Common myeloid progenitor, CD34-positive (primary cell): ENCODE measurements around the gene AKNAD1.

Experiments used
- CTCF ChIA-PET: fragments of 350-600 bp; sonication (Branson Sonifier 250); formaldehyde crosslinking; loops from one replicate; lab custom pipeline; 2021; ENCODE audit warnings: antibody characterized with exemption; lab: Charles Lee
- POLR2A ChIA-PET: fragments of 350-600 bp; sonication (Branson Sonifier 250); formaldehyde crosslinking; loops from one replicate; lab custom pipeline; 2021; ENCODE audit warnings: antibody characterized with exemption; lab: Charles Lee
- DNase-seq, 3 donors: peaks; one replicate each; pipeline versions ENCODE4 v3.0.0 to v3.0.0-alpha.2; 2013
- H3K27ac ChIP-seq, 2 experiments: 1 replicate in 1 of 2; 2 replicates in 1 of 2; pipeline ENCODE4 v1.7.0; 2013; ENCODE audit warnings: inconsistent platforms in 2 of 2, low read length in 2 of 2, mild to moderate bottlenecking in 2 of 2, low read depth in 1 of 2, moderate library complexity in 1 of 2; ENCODE audit not compliant: severe bottlenecking in 2 of 2, insufficient read depth in 1 of 2, poor library complexity in 1 of 2
- H3K27me3 ChIP-seq, 5 experiments: replicated peaks in 2 of 5; 1 replicate in 3 of 5; 2 replicates in 2 of 5; pipeline versions ENCODE4 v1.6.1 to v1.7.0; 2013; ENCODE audit warnings: low read length in 4 of 5, mild to moderate bottlenecking in 2 of 5, moderate library complexity in 2 of 5, inconsistent platforms in 1 of 5; ENCODE audit not compliant: insufficient read depth in 5 of 5, control insufficient read depth in 4 of 5
- H3K36me3 ChIP-seq, 4 experiments: 1 replicate in 2 of 4; 2 replicates in 2 of 4; pipeline versions ENCODE4 v1.6.1 to v1.7.0; 2013; ENCODE audit warnings: low read length in 3 of 4, control low read depth in 1 of 4, mild to moderate bottlenecking in 1 of 4; ENCODE audit not compliant: control insufficient read depth in 4 of 4, insufficient read depth in 4 of 4
- H3K4me1 ChIP-seq, 4 experiments: 1 replicate in 3 of 4; 2 replicates in 1 of 4; pipeline versions ENCODE4 v1.6.1 to v1.7.1; 2013; ENCODE audit warnings: low read length in 3 of 4, mild to moderate bottlenecking in 3 of 4, control low read depth in 1 of 4, inconsistent platforms in 1 of 4, moderate library complexity in 1 of 4; ENCODE audit not compliant: control insufficient read depth in 4 of 4, insufficient read depth in 4 of 4; ENCODE audit errors: control extremely low read depth in 1 of 4
- H3K4me3 ChIP-seq, 7 experiments: 1 replicate in 4 of 7; 2 replicates in 3 of 7; pipeline versions ENCODE4 v1.5.1 to v1.7.0; 2013; ENCODE audit warnings: mild to moderate bottlenecking in 7 of 7, low read length in 6 of 7, moderate library complexity in 6 of 7, inconsistent platforms in 2 of 7, low read depth in 2 of 7, control low read depth in 1 of 7; ENCODE audit not compliant: insufficient read depth in 4 of 7, control insufficient read depth in 1 of 7; ENCODE audit errors: extremely low read depth in 1 of 7
- H3K9me3 ChIP-seq, 5 experiments: 1 replicate in 4 of 5; 2 replicates in 1 of 5; pipeline versions ENCODE4 v1.6.1 to v1.7.1; 2013; ENCODE audit warnings: low read length in 4 of 5, mild to moderate bottlenecking in 2 of 5, inconsistent platforms in 1 of 5, low read depth in 1 of 5, moderate library complexity in 1 of 5; ENCODE audit not compliant: control insufficient read depth in 4 of 5, insufficient read depth in 2 of 5; ENCODE audit errors: control extremely low read depth in 1 of 5
- WGBS: methylation state at CpG from one replicate; pipeline ENCODE4 v1.1.5; 2013; ENCODE audit not compliant: insufficient coverage; 5-methylcytosine and 5-hydroxymethylcytosine counted together

Gene AKNAD1

DNA sequence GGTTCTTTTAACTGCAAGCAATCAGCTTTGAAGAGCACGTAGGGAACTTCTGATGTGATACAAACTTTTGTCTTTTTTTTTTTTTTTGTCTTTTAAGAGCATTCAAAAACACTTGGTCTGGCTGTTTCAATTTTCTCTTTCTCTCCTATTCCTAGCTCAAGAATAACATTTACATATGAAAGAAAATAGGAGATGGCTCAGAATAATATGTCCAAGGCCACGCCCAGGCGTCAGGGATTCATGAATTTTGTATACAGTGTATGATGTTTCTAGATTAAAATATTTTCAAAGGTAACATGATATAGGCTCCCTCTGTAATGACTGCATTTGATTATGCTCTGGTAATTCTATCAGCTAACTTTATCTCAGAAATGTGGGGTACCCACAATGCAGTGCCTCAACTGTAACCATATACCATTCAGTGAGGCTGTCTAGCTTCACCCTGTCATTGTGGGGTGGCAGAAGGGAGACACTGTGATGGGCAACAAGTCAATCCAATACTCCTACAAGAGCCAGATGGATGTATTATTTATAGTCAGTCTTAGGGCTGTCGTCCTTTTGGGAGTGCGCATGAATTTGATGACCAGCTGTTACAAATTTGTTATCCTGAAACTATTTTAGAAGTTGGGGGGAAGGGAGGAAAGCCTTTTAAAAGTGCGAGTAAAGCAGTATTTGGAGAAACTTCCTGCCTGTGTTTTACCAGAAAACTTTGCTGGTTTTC, 1.5 kb upstream of the AKNAD1 start:
- Histone ChIP-seq H3K4me3 (no peak overlapping the region), H3K9me3 (no peaks in the 10 kb centered on the region), H3K36me3 (no peaks in the 10 kb centered on the region), H3K27ac (no peak overlapping the region), H3K27me3 (no peaks in the 10 kb centered on the region), H3K4me1 (peaks cover 10 to 45% (median 29%) of the 10 kb centered on the region in 4 experiments)
- WGBS = 67% methylated on average over 3 of the region's 6 CpGs
- POLR2A ChIA-PET = no interaction called here
- CTCF ChIA-PET = interaction anchor here (0.6 to 18.2 kb wide), 3 partner anchors 17 to 38 kb away, joined by 3 to 244 read pairs (median 4); no protein-coding TSS in a partner anchor
- no peak for DNase-seq

DNA sequence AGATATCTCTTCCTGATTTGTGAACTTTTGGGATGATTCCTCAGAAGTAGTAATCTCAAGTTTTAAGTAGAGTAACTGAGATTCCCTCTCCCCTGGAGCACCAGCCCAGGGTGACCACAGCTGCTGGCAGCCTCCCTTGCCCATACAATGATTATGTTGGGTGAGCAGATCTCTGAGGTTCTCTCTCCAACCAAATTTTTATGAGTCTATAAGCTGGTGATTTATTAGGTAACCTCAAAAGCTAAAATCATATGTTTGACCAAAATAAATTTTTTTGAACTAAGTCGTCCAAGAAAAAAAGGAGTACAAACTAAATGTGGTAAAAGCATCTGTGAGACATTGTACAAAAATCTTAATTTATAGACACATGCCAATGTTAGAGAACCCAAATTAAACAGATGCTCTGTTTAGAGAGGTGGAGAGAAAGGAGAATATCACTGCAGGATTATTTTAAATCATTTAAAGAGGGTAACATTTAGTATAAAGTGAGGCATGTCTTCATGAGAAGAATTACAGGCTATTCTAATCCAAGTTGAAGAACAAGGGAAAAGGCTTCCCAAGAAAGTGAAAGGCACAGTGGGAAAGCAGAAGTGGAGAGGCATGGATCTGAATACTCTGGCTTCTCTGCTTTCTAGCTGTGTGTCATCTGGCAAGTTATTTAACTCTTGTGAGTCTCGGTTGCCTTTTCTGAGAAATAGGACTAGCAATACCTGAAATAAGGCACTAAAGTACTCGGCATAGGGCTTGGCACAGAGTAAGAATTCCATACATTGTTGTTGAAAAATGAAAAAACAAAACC, 2.5 kb downstream of the AKNAD1 start:
- WGBS = 100% methylated on average over 1 of the region's 3 CpGs
- peak overlapping the region in 1 of 7 experiments; percentile 5 for H3K4me3 ChIP-seq
- H3K27ac ChIP-seq = peak overlapping the region; percentile 18 to 93
- no peaks in the 10 kb centered on the region for H3K27me3 ChIP-seq
- ChIA-PET CTCF (interaction anchor here (0.7 to 18.2 kb wide), 8 partner anchors 8 to 43 kb away, joined by 3 to 244 read pairs (median 4); no protein-coding TSS in a partner anchor), POLR2A (interaction anchor here (1.1 kb wide), 1 partner anchor 22 kb away, joined by 4 read pairs; the partner anchor contains the start of gene GPSM2)
- no peaks in the 10 kb centered on the region for H3K9me3 ChIP-seq
- DNase-seq = peak in 1 of 3 donors; percentile 47
- no peaks in the 10 kb centered on the region for H3K36me3 ChIP-seq
- peaks cover 24 to 67% (median 53%) of the 10 kb centered on the region in 4 experiments for H3K4me1 ChIP-seq

DNA sequence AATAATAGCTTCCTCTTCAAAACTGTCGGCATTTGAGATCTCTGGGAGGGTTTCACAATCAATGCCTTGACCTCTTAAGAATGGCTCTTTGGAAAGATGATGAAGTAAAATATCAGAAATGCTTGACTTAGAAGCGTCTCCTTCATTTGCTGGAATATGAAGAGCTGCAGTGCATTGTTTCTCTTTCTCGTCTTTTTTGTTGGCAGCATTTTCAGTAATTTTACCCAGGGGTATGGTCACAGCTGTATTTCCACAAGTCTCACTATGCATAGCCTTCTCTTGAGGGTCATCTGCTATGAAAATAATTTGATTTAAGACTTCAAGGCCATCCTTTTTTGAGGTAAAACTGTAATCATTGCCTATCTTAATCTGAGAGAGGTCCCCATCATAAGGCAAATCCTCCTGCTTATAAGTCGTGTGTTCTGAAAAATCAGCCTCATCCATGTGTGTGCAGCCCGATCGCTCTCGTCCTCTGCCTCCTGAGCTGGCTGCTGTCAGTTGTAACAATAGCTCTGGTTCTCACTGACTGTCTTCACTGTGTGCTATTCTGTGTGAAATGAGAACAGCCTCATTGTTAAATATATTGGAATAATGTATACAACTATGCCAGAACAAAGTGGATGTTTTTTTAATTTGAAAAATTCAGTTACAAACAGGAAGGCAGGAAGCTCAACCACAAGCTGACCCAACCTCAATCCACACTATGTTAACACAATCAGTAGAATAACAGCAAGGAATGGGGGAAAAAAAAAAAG, 4.5 kb downstream of the AKNAD1 start:
- POLR2A ChIA-PET = interaction anchor here (0.7 to 1.9 kb wide), 9 partner anchors 9 to 160 kb away, joined by 3 to 7 read pairs (median 4); partner anchors contain the start of genes GPSM2 and PRPF38B
- DNase-seq = peak; percentile 38 to 89 (median 85)
- H3K36me3 ChIP-seq = no peaks in the 10 kb centered on the region
- H3K4me1 ChIP-seq = peaks cover 24 to 79% (median 58%) of the 10 kb centered on the region in 4 experiments
- CTCF ChIA-PET = interaction anchor here (1.0 to 18.2 kb wide), 10 partner anchors 9 to 44 kb away, joined by 3 to 244 read pairs (median 11); no protein-coding TSS in a partner anchor
- peak overlapping the region; percentile 93 for H3K27ac ChIP-seq
- no peaks in the 10 kb centered on the region for H3K9me3 ChIP-seq
- no peaks in the 10 kb centered on the region for H3K27me3 ChIP-seq
- 4% methylated on average over 3 of the region's 7 CpGs for WGBS
- peak overlapping the region in 5 of 7 experiments; percentile 8 to 63 (median 37) for H3K4me3 ChIP-seq

DNA sequence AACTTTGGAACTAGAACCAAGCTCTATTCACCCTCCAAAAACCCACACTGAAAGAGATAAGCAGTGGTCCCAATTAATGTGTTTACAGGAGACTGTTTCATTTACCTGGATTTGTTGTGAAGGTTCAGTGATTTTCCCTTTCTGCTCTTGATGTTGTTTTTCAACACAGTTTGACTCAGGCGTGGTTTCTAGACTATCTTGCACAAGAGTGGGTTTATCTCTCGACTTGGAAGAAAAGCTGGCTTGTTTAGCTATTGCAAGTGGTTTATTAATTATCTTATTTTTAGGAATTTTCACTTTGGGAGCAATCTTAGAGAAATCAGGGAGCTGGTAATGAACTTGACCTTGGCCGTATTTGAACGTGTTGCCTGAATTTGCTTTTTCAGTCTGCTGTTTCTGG, 5.3 kb downstream of the AKNAD1 start:
- ChIA-PET POLR2A (interaction anchor here (0.6 to 1.9 kb wide), 5 partner anchors 9 to 25 kb away, joined by 3 to 7 read pairs (median 5); partner anchors contain the start of gene GPSM2), CTCF (interaction anchor here (0.6 to 18.2 kb wide), 9 partner anchors 8 to 47 kb away, joined by 3 to 244 read pairs (median 13); no protein-coding TSS in a partner anchor)
- peak overlapping the region; percentile 93 for H3K27ac ChIP-seq
- H3K9me3 ChIP-seq = no peaks in the 10 kb centered on the region
- H3K4me1 ChIP-seq = peaks cover 24 to 80% (median 58%) of the 10 kb centered on the region in 4 experiments
- no peaks in the 10 kb centered on the region for H3K36me3 ChIP-seq
- no peak for DNase-seq
- 78% methylated on average over 2 of the region's 4 CpGs for WGBS
- H3K27me3 ChIP-seq = no peaks in the 10 kb centered on the region
- H3K4me3 ChIP-seq = peak overlapping the region in 2 of 7 experiments; percentile 49 to 63

DNA sequence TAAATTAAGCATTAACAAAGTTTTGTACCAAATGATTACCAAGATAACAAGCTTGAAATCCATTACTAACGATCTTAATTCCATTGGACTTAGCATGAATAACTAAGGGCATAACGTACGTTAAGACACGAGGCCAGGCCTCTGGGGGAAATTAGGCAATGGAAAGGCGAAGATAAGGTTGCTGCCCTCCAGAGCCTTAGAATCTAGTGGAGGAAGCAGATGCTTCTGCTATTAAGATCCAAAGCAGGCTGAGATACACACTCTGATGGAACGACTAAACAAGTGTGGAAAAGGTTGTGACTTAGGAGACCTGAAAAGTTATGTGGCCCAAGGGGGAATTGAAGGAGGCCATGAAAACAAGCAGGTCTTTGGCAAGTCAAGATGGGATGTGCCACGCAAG, 6.0 kb downstream of the AKNAD1 start:
- 56% methylated on average over 7 of the region's 7 CpGs for WGBS

DNA sequence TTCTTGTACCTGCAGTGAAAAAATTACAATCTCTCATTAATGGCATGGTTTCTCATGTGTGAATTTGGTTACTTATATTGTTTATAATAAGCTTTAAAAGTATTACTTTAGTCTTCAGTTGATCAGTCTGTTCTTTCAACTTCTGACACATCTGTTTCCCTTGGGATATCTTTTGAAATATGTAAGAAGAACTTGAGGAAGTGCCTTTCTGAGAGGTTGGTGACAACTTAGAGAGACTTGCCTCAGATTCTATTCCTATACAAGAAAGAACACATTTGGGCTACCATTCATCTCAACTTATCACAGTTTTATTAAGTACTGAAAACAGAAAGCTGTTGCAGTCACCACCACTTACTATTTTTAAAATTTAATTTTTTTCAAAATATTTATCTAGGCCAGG, 8.1 kb downstream of the AKNAD1 start:
- H3K4me3 ChIP-seq = peak overlapping the region in 2 of 7 experiments; percentile 7 to 28
- CTCF ChIA-PET = interaction anchor here (18.2 kb wide), 1 partner anchor 19 kb away, joined by 244 read pairs; no protein-coding TSS in a partner anchor
- H3K27ac ChIP-seq = peak overlapping the region in 1 of 2 experiments; percentile 46
- H3K9me3 ChIP-seq = no peaks in the 10 kb centered on the region
- DNase-seq = peak in 2 of 3 donors; percentile 48 to 64
- no peaks in the 10 kb centered on the region for H3K36me3 ChIP-seq
- peaks cover 17 to 65% (median 48%) of the 10 kb centered on the region in 4 experiments for H3K4me1 ChIP-seq
- POLR2A ChIA-PET = no interaction called here
- no peaks in the 10 kb centered on the region for H3K27me3 ChIP-seq

More for the DNA sequence above, 6.0 kb downstream of the AKNAD1 start:
- peak in 2 of 3 donors; percentile 55 to 68 for DNase-seq
- ChIA-PET POLR2A (interaction anchor here (0.6 kb wide), 1 partner anchor 14 kb away, joined by 3 read pairs; no protein-coding TSS in a partner anchor), CTCF (interaction anchor here (0.6 to 18.2 kb wide), 8 partner anchors 8 to 47 kb away, joined by 3 to 244 read pairs (median 11); no protein-coding TSS in a partner anchor)
- Histone ChIP-seq H3K36me3 (no peaks in the 10 kb centered on the region), H3K4me1 (peaks cover 24 to 77% (median 58%) of the 10 kb centered on the region in 4 experiments), H3K27ac (peak overlapping the region in 1 of 2 experiments; percentile 93), H3K9me3 (no peaks in the 10 kb centered on the region), H3K27me3 (no peaks in the 10 kb centered on the region), H3K4me3 (peak overlapping the region in 1 of 7 experiments; percentile 49)
